ENCODE results near the gene SNAP47.

- TF ChIP-seq CTCF (IDR thresholded peaks at IDR 0.05) (no peak), POLR2A (IDR thresholded peaks at IDR 0.05; ENCODE audit: low read length) (peak; percentile 40; the same call in 1 of the 2 replicates), REST (IDR thresholded peaks at IDR 0.05) (no peak), RAD21 (conservative IDR thresholded peaks at IDR 0.05 in 1 of 2, IDR thresholded peaks at IDR 0.05 in 1 of 2) (no peak), CHD2 (IDR thresholded peaks at IDR 0.05; ENCODE audit: low read length, partially characterized antibody) (no peak), BCL3 (IDR thresholded peaks at IDR 0.05) (no peak)
Observed at GRCh38 chr1:227787513-227788270, 52.5 kb downstream of the SNAP47 start.
